Activated CD4-positive, alpha-beta memory T cell treated with anti-CD3 and anti-CD28 coated beads for 36 hours (primary cell): ENCODE results near the gene LTB4R2. TPM values are rescaled to one million over a fixed set of nuclear protein-coding genes. Genes with fewer than 3 reads are reported as not detected.
A peak's percentile ranks its signal among the peaks of the same experiment; 100 is the strongest.

ENCODE experiments used
- CTCF ChIA-PET: fragments of 350-600 bp; sonication (Branson Sonifier 250); formaldehyde crosslinking; loops from one replicate; lab custom pipeline; 2021; ENCODE audit warnings: antibody characterized with exemption, inconsistent platforms; lab: Charles Lee
- POLR2A ChIA-PET: fragments of 350-600 bp; sonication (Branson Sonifier 250); formaldehyde crosslinking; loops from one replicate; lab custom pipeline; 2021; ENCODE audit warnings: antibody characterized with exemption; lab: Charles Lee
- DNase-seq: peaks from one replicate; pipeline ENCODE4 v3.0.0-alpha.2; 2020
- H3K27ac Mint-ChIP-seq: one replicate; pipeline ENCODE4 v1.8.0; 2021; ENCODE audit warnings: mixed read lengths
- H3K27me3 Mint-ChIP-seq: one replicate; pipeline ENCODE4 v1.8.0; 2021; ENCODE audit warnings: mixed read lengths
- H3K36me3 Mint-ChIP-seq: one replicate; pipeline ENCODE4 v1.8.0; 2021; ENCODE audit warnings: mixed read lengths
- H3K4me1 Mint-ChIP-seq: one replicate; pipeline ENCODE4 v1.8.0; 2021; ENCODE audit warnings: low read depth, mixed read lengths
- H3K4me3 Mint-ChIP-seq: one replicate; pipeline ENCODE4 v1.8.0; 2021; ENCODE audit warnings: mild to moderate bottlenecking, mixed read lengths
- H3K9me3 Mint-ChIP-seq: one replicate; pipeline ENCODE4 v1.8.0; 2021; ENCODE audit warnings: mixed read lengths
- intact Hi-C: fragments of 100-400 bp; cut with micrococcal nuclease; formaldehyde crosslinking; loops from one replicate; pipeline ENCODE4 v1.15.1; 2023
- total RNA-seq, 2 experiments: library from RNA; stranded (reverse); gene quantifications; one replicate each; pipeline ENCODE4 v1.2.3, GENCODE V29; 2021

Gene LTB4R2
- total RNA-seq, 2 experiments from 2014 or later: 9.4 to 9.6 TPM

DNA sequence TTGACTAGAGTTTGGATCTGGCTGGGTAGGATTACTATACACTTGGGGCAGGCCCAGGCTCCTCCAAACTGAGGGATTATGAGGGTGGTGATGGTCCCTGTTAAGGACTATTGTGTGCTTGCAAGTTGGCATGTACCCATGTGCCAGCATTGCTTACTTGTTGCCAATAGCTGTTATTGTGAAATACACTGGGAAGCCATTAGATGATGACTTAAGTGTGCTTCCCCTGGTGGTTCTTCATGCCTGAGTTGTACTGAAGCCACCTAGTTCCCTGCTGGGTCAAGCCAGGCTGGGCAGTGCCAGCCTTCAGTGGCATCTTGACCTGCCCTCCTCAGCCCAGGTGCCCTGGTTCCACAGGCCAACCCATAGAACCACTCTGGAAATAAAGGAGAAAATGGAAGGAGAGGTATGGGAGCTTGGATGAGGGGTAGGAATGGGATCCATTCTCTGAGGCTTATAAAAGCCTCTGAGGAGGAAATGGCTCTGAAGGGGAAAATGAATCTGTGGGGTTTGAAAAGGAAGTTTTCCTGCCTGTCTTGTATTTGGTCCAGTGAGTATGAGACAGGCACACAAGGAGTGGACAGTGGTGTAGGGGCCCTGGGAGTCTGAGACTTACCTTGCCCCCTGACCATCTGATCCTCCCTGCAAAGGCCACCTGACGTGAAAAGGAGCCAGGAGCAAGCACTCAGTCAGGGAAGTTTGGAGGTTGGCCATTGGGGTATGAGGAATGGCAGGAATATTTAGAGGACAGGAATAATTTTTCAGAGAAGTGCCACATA lies 2.1 kb downstream of the LTB4R2 start:
- peak overlapping the region; percentile 79 for H3K4me3 Mint-ChIP-seq
- H3K36me3 Mint-ChIP-seq: peaks cover 18% of the 10 kb centered on the region
- DNase-seq: no peak
- H3K9me3 Mint-ChIP-seq: no peaks in the 10 kb centered on the region
- intact Hi-C loops: loop anchor here (1.0 to 5.0 kb wide), 4 partner anchors 21 to 260 kb away; partner anchors contain the start of genes CARMIL3 and RABGGTA
- H3K27me3 Mint-ChIP-seq: no peaks in the 10 kb centered on the region
- CTCF ChIA-PET: interaction anchor here (0.7 to 9.9 kb wide), 15 partner anchors 9 to 130 kb away, joined by 3 to 235 read pairs (median 6); partner anchors contain the start of genes ADCY4, CBLN3, CHMP4A and DHRS1
- H3K27ac Mint-ChIP-seq: peak overlapping the region; percentile 84
- peaks cover 72% of the 10 kb centered on the region for H3K4me1 Mint-ChIP-seq
- POLR2A ChIA-PET: interaction anchor here (1.0 to 1.3 kb wide), 6 partner anchors 12 to 124 kb away, joined by 3 to 6 read pairs (median 4); partner anchors contain the start of genes CBLN3, DHRS1, KHNYN and NOP9

DNA sequence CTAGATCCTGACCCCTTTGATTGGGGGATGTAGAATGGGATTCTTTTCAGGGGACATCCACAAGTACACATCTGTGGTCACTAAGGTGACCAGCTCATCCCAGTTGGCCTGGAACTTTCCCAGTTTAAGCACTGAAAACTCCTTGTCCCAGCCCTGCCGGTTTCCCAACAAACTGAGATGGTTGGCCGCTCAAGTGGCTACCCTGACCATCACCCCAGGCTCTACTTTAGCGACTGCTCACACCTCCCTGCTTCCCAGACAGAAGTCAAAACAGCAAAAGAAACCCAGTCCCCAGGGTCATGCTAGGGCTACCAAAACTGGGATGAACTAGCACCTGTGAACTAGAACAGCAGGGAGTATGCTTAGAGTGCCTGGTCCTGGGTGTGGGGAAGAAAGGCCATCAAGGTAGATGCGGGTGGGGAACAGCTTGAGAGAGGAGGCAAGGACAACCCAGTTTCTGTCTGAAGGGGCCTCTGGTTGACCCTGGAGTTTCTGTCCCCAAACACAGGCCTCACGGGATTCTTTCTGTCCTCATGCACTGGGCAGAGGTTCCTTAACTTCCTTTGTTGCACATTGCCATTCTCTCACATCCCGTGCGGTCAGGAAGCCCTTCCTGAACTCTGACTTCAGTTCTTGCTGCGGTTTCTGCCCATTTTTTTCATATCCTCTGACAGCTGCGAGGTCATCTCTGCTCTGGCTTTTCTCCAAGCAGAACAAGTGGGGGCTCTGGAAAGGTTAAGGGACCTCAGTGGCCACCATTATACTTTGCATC lies 3.0 kb downstream of the LTB4R2 start:
- H3K9me3 Mint-ChIP-seq: no peaks in the 10 kb centered on the region
- peaks cover 73% of the 10 kb centered on the region for H3K4me1 Mint-ChIP-seq
- H3K27me3 Mint-ChIP-seq: no peaks in the 10 kb centered on the region
- ChIA-PET POLR2A (interaction anchor here (1.0 to 1.2 kb wide), 2 partner anchors 13 to 16 kb away, joined by 4 read pairs; partner anchors contain the start of genes DHRS1 and NOP9), CTCF (interaction anchor here (0.6 to 9.9 kb wide), 10 partner anchors 10 to 121 kb away, joined by 3 to 235 read pairs (median 6); partner anchors contain the start of genes ADCY4, CBLN3, DHRS1 and KHNYN)
- H3K36me3 Mint-ChIP-seq: peaks cover 13% of the 10 kb centered on the region
- intact Hi-C loops: loop anchor here (5.0 kb wide), 2 partner anchors 119 to 261 kb away; partner anchors contain the start of gene CARMIL3
- peak overlapping the region; percentile 79 for H3K4me3 Mint-ChIP-seq
- DNase-seq: peak; percentile 68
- H3K27ac Mint-ChIP-seq: peak overlapping the region; percentile 84

DNA sequence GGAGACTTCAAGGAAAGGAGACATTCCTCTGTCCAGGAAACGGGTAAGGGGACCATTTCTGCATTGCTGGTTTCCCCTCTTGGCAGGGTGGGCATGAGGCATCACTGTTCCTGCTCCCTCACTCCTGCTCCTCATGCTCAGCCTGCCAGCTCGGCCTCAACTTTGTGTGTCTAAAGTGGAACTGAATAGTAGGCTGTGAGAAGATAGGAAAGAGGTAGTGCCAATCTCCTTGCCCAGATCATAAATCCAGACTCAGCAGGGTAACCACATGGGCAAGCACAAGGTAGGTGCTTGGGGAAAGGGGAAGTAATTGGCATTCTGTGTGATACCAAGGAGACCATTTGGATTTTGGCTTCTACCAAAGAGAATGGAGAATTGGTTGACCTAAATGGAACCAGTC lies 4.0 kb downstream of the LTB4R2 start:
- ChIA-PET POLR2A (interaction anchor here (0.8 kb wide), 1 partner anchor 123 kb away, joined by 3 read pairs; no protein-coding TSS in a partner anchor), CTCF (interaction anchor here (1.3 to 9.9 kb wide), 4 partner anchors 11 to 120 kb away, joined by 4 to 235 read pairs (median 166); partner anchors contain the start of genes ADCY4, CBLN3, KHNYN and TINF2)
- Mint-ChIP-seq H3K27me3 (no peaks in the 10 kb centered on the region), H3K9me3 (no peaks in the 10 kb centered on the region), H3K4me3 (no peak overlapping the region), H3K27ac (peak overlapping the region; percentile 11), H3K36me3 (peaks cover 10% of the 10 kb centered on the region), H3K4me1 (peaks cover 67% of the 10 kb centered on the region)
- no peak for DNase-seq
- intact Hi-C loops: loop anchor here (5.0 kb wide), 2 partner anchors 118 to 262 kb away; partner anchors contain the start of gene CARMIL3

DNA sequence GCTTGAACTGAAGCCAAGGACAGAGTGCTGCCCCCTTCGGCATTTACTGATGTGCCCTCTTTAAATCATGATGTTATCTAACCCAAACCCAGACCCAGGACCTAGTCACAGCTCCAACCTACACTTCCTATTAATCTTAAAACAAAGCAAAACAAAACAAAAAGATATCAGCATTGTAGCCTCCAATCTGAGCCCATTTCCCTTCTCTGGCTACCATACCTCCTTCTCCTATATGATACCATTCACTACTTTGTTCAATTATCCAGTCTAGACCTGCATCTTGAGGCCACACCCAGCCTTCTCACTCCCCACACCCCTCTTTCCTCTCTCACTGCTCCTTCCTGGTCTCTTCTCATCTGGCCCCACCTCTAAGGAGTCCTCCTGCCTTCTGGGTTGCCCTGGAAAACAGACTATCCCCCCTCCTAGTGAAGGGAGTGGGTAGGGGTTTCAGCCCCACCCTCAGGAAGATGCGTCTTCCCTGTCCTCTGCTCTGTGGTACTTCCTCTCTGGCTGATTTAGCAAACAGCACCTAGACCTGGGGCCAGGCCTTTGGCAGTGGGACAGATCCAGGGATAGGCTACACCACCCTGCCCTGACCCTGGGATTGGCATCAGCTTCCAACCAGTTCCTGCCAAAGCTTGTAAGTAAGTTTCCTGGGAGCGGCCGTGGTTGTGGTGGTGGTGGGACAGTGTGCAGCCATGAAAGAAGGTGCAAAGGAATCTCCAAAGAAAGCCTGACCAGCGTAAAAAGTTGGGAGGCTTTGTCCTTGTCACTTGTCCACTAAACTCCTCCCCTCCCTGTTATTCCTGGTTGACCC lies 4.6 kb downstream of the LTB4R2 start:
- H3K27ac Mint-ChIP-seq: peak overlapping the region; percentile 44
- H3K27me3 Mint-ChIP-seq: no peaks in the 10 kb centered on the region
- DNase-seq: no peak
- no peak overlapping the region for H3K4me3 Mint-ChIP-seq
- H3K9me3 Mint-ChIP-seq: no peaks in the 10 kb centered on the region
- H3K36me3 Mint-ChIP-seq: peaks cover 10% of the 10 kb centered on the region
- ChIA-PET POLR2A (interaction anchor here (0.8 kb wide), 1 partner anchor 122 kb away, joined by 3 read pairs; no protein-coding TSS in a partner anchor), CTCF (interaction anchor here (1.3 to 9.9 kb wide), 3 partner anchors 11 to 69 kb away, joined by 4 to 235 read pairs (median 197); partner anchors contain the start of genes ADCY4 and TINF2)
- peaks cover 60% of the 10 kb centered on the region for H3K4me1 Mint-ChIP-seq
- intact Hi-C loops: loop anchor here (5.0 kb wide), 2 partner anchors 118 to 262 kb away; partner anchors contain the start of gene CARMIL3

DNA sequence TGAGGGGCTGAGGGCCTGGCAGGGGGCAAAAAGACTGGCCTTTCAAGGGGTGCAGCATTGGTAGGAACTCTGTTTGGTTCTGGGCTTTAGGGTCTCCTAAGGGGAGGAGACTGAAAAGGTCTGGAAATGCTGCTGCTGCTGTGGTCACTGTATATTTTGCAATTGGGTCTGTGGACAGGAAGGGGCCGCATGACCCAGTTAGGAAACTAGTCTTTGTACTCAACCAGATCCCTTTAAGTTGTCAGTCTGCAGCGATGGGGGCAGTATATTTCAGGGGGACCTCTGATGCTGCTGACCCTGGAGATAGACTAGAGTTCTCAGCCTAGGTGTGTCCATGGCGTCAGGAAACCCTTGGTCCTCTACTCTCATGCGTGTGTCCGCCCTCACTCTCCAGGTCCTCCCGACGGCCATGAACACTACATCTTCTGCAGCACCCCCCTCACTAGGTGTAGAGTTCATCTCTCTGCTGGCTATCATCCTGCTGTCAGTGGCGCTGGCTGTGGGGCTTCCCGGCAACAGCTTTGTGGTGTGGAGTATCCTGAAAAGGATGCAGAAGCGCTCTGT lies 5.4 kb downstream of the LTB4R2 start:
- H3K4me3 Mint-ChIP-seq: no peak overlapping the region
- no peak for DNase-seq
- H3K27me3 Mint-ChIP-seq: no peaks in the 10 kb centered on the region
- intact Hi-C loops: no loop called here
- H3K9me3 Mint-ChIP-seq: no peaks in the 10 kb centered on the region
- ChIA-PET CTCF (interaction anchor here (1.1 to 19.5 kb wide), 2 partner anchors 5 to 19 kb away, joined by 4 to 235 read pairs; partner anchors contain the start of genes CIDEB, LTB4R and LTB4R2), POLR2A (no interaction called here)
- H3K27ac Mint-ChIP-seq: no peak overlapping the region
- H3K4me1 Mint-ChIP-seq: peaks cover 54% of the 10 kb centered on the region
- peaks cover 10% of the 10 kb centered on the region for H3K36me3 Mint-ChIP-seq

DNA sequence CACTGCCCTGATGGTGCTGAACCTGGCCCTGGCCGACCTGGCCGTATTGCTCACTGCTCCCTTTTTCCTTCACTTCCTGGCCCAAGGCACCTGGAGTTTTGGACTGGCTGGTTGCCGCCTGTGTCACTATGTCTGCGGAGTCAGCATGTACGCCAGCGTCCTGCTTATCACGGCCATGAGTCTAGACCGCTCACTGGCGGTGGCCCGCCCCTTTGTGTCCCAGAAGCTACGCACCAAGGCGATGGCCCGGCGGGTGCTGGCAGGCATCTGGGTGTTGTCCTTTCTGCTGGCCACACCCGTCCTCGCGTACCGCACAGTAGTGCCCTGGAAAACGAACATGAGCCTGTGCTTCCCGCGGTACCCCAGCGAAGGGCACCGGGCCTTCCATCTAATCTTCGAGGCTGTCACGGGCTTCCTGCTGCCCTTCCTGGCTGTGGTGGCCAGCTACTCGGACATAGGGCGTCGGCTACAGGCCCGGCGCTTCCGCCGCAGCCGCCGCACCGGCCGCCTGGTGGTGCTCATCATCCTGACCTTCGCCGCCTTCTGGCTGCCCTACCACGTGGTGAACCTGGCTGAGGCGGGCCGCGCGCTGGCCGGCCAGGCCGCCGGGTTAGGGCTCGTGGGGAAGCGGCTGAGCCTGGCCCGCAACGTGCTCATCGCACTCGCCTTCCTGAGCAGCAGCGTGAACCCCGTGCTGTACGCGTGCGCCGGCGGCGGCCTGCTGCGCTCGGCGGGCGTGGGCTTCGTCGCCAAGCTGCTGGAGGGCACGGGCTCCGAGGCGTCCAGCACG lies 6.1 kb downstream of the LTB4R2 start:
- DNase-seq: no peak
- peaks cover 52% of the 10 kb centered on the region for H3K4me1 Mint-ChIP-seq
- H3K27ac Mint-ChIP-seq: no peak overlapping the region
- H3K4me3 Mint-ChIP-seq: no peak overlapping the region
- intact Hi-C loops: no loop called here
- peaks cover 10% of the 10 kb centered on the region for H3K36me3 Mint-ChIP-seq
- no peaks in the 10 kb centered on the region for H3K27me3 Mint-ChIP-seq
- POLR2A ChIA-PET: no interaction called here
- CTCF ChIA-PET: interaction anchor here (1.1 to 19.5 kb wide), 2 partner anchors 6 to 18 kb away, joined by 4 to 235 read pairs; partner anchors contain the start of genes CIDEB, LTB4R and LTB4R2
- H3K9me3 Mint-ChIP-seq: no peaks in the 10 kb centered on the region

DNA sequence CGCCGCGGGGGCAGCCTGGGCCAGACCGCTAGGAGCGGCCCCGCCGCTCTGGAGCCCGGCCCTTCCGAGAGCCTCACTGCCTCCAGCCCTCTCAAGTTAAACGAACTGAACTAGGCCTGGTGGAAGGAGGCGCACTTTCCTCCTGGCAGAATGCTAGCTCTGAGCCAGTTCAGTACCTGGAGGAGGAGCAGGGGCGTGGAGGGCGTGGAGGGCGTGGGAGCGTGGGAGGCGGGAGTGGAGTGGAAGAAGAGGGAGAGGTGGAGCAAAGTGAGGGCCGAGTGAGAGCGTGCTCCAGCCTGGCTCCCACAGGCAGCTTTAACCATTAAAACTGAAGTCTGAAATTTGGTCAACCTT lies 6.6 kb downstream of the LTB4R2 start:
- POLR2A ChIA-PET: no interaction called here
- Mint-ChIP-seq H3K4me1 (peaks cover 52% of the 10 kb centered on the region), H3K9me3 (no peaks in the 10 kb centered on the region)

DNA sequence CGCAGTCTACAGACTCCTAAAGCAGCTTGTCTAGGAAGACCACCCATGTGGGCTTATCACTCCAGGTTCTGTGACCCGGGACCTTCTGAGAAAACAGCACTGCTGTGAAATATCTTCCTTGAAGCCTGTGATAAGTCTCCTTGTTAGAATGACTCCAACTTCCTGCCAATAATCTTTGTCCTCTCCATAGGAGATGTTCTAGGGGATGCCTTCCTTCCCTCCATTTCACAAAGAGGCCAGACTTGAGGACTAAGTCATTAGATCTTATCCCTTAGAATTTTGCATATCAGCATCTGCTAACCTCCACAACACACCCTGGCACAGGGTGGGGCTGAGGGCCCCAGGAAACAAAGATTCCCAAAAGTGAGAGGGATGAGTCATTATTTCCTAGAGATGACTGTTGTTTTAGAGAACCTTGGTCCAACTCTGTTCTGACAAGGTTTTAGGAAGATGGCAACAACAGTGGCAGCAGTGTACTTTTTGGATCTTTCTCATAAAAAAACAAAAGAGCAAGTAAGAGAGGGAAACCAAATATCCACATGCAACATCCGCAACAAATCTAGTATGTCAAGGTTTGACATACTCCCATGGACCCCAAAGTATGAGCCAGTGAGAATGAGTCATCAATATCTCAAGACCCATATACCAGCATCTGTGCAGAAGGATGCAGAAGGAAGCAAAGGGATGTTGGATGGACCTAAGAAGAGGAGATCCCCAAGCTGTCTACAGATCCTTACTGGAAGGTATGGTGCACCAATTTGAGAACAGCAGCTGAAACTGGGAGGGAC lies 7.4 kb downstream of the LTB4R2 start:
- Mint-ChIP-seq H3K4me3 (no peak overlapping the region), H3K9me3 (no peaks in the 10 kb centered on the region), H3K36me3 (peaks cover 10% of the 10 kb centered on the region), H3K4me1 (peaks cover 45% of the 10 kb centered on the region), H3K27me3 (no peaks in the 10 kb centered on the region), H3K27ac (peak overlapping the region; percentile 55)
- ChIA-PET CTCF (interaction anchor here (7.2 to 25.4 kb wide), 3 partner anchors 7 to 116 kb away, joined by 31 to 968 read pairs (median 235); partner anchors contain the start of genes CBLN3, CIDEB, KHNYN and LTB4R), POLR2A (interaction anchor here (1.4 kb wide), 1 partner anchor 15 kb away, joined by 3 read pairs; no protein-coding TSS in a partner anchor)
- no peak for DNase-seq
- intact Hi-C loops: no loop called here

More for the DNA sequence above, 6.6 kb downstream of the LTB4R2 start:
- no peaks in the 10 kb centered on the region for H3K27me3 Mint-ChIP-seq
- H3K4me3 Mint-ChIP-seq: no peak overlapping the region
- intact Hi-C loops: no loop called here
- CTCF ChIA-PET: interaction anchor here (1.1 to 25.4 kb wide), 3 partner anchors 7 to 117 kb away, joined by 4 to 968 read pairs (median 235); partner anchors contain the start of genes CBLN3, CIDEB, KHNYN and LTB4R
- H3K36me3 Mint-ChIP-seq: peaks cover 10% of the 10 kb centered on the region
- H3K27ac Mint-ChIP-seq: no peak overlapping the region
- no peak for DNase-seq

DNA sequence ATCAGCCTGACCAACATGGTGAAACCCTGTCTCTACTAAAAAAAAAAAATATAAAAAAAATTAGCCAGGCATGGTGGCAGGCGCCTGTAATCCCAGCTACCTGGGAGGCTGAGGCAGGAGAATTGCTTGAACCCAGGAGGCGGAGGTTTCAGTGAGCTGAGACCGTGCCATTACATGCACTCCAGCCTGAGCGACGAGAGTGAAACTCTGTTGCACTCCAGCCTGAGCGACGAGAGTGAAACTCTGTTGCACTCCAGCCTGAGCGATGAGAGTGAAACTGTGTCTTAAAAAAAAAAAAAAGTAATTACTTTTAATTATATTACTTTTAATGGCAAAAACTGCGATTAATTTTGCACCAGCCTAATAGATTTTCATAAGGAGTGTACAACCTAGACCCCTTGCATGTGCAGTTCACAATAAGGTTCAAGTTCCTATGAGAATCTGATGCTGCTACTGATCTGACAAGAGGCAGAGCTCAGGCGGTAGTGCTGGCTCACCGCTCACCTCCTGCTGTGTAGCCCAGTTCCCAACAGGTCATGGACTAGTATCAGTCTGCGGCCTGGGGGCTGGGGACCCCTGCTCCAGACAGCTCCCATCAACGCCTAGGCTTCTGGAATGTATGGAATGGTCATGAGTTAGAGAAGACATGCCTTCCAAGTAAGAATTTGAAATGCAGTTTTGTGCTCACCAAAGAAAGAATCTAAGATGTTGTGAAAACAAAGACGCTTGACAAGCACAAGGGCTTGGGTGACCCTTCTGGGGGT lies 11.5 kb downstream of the LTB4R2 start:
- DNase-seq: no peak
- CTCF ChIA-PET: interaction anchor here (1.1 to 25.4 kb wide), 5 partner anchors 10 to 112 kb away, joined by 3 to 968 read pairs (median 31); partner anchors contain the start of genes CBLN3, CIDEB, KHNYN and LTB4R
- POLR2A ChIA-PET: no interaction called here

More for the DNA sequence above, 11.5 kb downstream of the LTB4R2 start:
- Mint-ChIP-seq H3K9me3 (no peaks in the 10 kb centered on the region), H3K27ac (no peak overlapping the region), H3K4me1 (peaks cover 13% of the 10 kb centered on the region), H3K36me3 (peaks cover 2% of the 10 kb centered on the region), H3K4me3 (no peak overlapping the region), H3K27me3 (no peaks in the 10 kb centered on the region)
- intact Hi-C loops: no loop called here
